HCT116 (cell line): ENCODE data around the gene PHACTR1. TPM values are rescaled to one million over a fixed set of nuclear protein-coding genes. Genes with fewer than 3 reads are reported as not detected.

Source experiments
- ATAC-seq: fragments of 200-7000 bp; cut with Tn5 transposase; 2 replicates; pipeline ENCODE4 v1.9.1; 2020; ENCODE audit warnings: mild to moderate bottlenecking, moderate library complexity
- BruUV-seq: library from RNA; stranded (reverse); fragments of 400-500 nt; replicated peaks from 2 replicates; lab custom pipeline; 2021; lab: Mats Ljungman, UMichigan
- CTCF ChIA-PET: fragments of 300-600 bp; sonication (Branson Sonifier 250); formaldehyde crosslinking; loops from one replicate; lab custom pipeline; 2021; ENCODE audit warnings: antibody characterized with exemption; lab: Charles Lee
- POLR2A ChIA-PET: fragments of 300-600, 350-600 bp; sonication (Branson Sonifier 250); formaldehyde crosslinking; loops from one replicate; lab custom pipeline; 2021; ENCODE audit warnings: antibody characterized with exemption; lab: Charles Lee
- RAD21 ChIA-PET, 2 experiments: fragments of 300-600 bp; sonication (Branson Sonifier 250); formaldehyde crosslinking; loops; one replicate each; lab custom pipeline; 2023; ENCODE audit warnings: low total read pairs in 2 of 2; ENCODE audit not compliant: uncharacterized antibody in 2 of 2, unreplicated experiment in 2 of 2, low non-redundant PET in 1 of 2; lab: Charles Lee
- DNase-seq: peaks from one replicate; pipeline ENCODE4 v3.0.0-alpha.2; 2010; ENCODE audit warnings: low read depth, low spot score
- H2AFZ ChIP-seq: fragments of 200-600 bp; shearing (Covaris generic), sonication (generic); 2 replicates; pipeline ENCODE4 v1.6.1; 2017; ENCODE audit warnings: low read depth, mixed run types, mixed read lengths, antibody characterized with exemption, low read length; ENCODE audit not compliant: poor library complexity, severe bottlenecking
- H3K27ac ChIP-seq: 2 replicates; pipeline ENCODE4 v1.5.1; 2012; ENCODE audit warnings: low read depth, low read length
- H3K27me3 ChIP-seq: fragments of 200-600 bp; sonication (generic); 2 replicates; pipeline ENCODE4 v1.6.1; 2016; ENCODE audit warnings: mixed run types, low read length, mixed read lengths; ENCODE audit not compliant: insufficient read depth
- H3K36me3 ChIP-seq, 2 experiments: fragments of 200-500 bp in 1 of 2; fragments of 200-600 bp in 1 of 2; sonication (Bioruptor generic) in 1 of 2; sonication (generic) in 1 of 2; 2 replicates each; pipeline versions ENCODE4 v1.5.1 to v1.6.1; 2014 to 2016; ENCODE audit warnings: low read length in 2 of 2, inconsistent platforms in 1 of 2, mixed read lengths in 1 of 2, mixed run types in 1 of 2; ENCODE audit not compliant: insufficient read depth in 2 of 2, control insufficient read depth in 1 of 2
- H3K4me1 ChIP-seq, 2 experiments: fragments of 200-600 bp in 1 of 2; sonication (generic) in 1 of 2; 2 replicates each; pipeline versions ENCODE4 v1.5.1 to v1.6.1; 2012 to 2017; ENCODE audit warnings: low read length in 2 of 2, inconsistent platforms in 1 of 2, mild to moderate bottlenecking in 1 of 2, mixed read lengths in 1 of 2, mixed run types in 1 of 2, moderate library complexity in 1 of 2; ENCODE audit not compliant: insufficient read depth in 2 of 2, control insufficient read depth in 1 of 2
- H3K4me2 ChIP-seq: fragments of 200-600 bp; sonication (generic); 2 replicates; pipeline ENCODE4 v1.6.1; 2017; ENCODE audit warnings: mixed run types, low read length, mixed read lengths
- H3K4me3 ChIP-seq, 2 experiments: fragments of 200-600 bp in 1 of 2; sonication (generic) in 1 of 2; replicated peaks in 1 of 2; 2 replicates each; pipeline ENCODE4 v1.5.1; 2011 to 2016; ENCODE audit warnings: low read length in 2 of 2, control low read depth in 1 of 2, low read depth in 1 of 2, mild to moderate bottlenecking in 1 of 2, mixed read lengths in 1 of 2, mixed run types in 1 of 2
- H3K79me2 ChIP-seq: fragments of 200-600 bp; sonication (generic); 2 replicates; pipeline ENCODE4 v1.6.1; 2017; ENCODE audit warnings: mild to moderate bottlenecking, mixed run types, low read length, moderate library complexity, mixed read lengths; ENCODE audit not compliant: insufficient read depth
- H3K9ac ChIP-seq: fragments of 200-600 bp; sonication (generic); 2 replicates; pipeline ENCODE4 v1.6.1; 2016; ENCODE audit warnings: low read length, mixed read lengths
- H3K9me2 ChIP-seq: fragments of 200-600 bp; sonication (generic), shearing (Covaris generic); 2 replicates; pipeline ENCODE4 v1.6.1; 2017; ENCODE audit warnings: mixed run types, mild to moderate bottlenecking, moderate library complexity; ENCODE audit not compliant: insufficient read depth
- H3K9me3 ChIP-seq, 2 experiments: fragments of 200-500 bp in 1 of 2; fragments of 200-600 bp in 1 of 2; sonication (Bioruptor generic) in 1 of 2; sonication (generic) in 1 of 2; 2 replicates each; pipeline ENCODE4 v1.6.1; 2014 to 2017; ENCODE audit warnings: low read length in 2 of 2, mixed read lengths in 2 of 2, inconsistent platforms in 1 of 2, low read depth in 1 of 2, mild to moderate bottlenecking in 1 of 2, mixed run types in 1 of 2, moderate library complexity in 1 of 2; ENCODE audit not compliant: control insufficient read depth in 1 of 2, insufficient read depth in 1 of 2
- H4K20me1 ChIP-seq: fragments of 200-600 bp; sonication (generic), shearing (Covaris generic); 2 replicates; pipeline ENCODE4 v1.6.1; 2017; ENCODE audit warnings: mixed run types, mild to moderate bottlenecking, moderate library complexity; ENCODE audit not compliant: insufficient read depth
- CEBPB ChIP-seq: IDR thresholded peaks from 2 replicates; pipeline ENCODE4 v1.6.1; 2012; ENCODE audit warnings: low read depth
- EGR1 ChIP-seq: IDR thresholded peaks from 2 replicates; pipeline ENCODE4 v1.6.1; 2012; ENCODE audit warnings: low read depth
- ELF1 ChIP-seq: IDR thresholded peaks from 2 replicates; pipeline ENCODE4 v1.6.1; 2012; ENCODE audit warnings: low read depth, borderline replicate concordance
- EZH2 ChIP-seq: fragments of 200-600 bp; sonication (generic); IDR thresholded peaks from 2 replicates; pipeline ENCODE4 v1.6.1; 2017; ENCODE audit warnings: antibody characterized with exemption, mixed run types
- FOSL1 ChIP-seq: IDR thresholded peaks from 2 replicates; pipeline ENCODE4 v1.6.1; 2012; ENCODE audit warnings: low read depth
- JUND ChIP-seq: IDR thresholded peaks from 2 replicates; pipeline ENCODE4 v1.6.1; 2012
- POLR2A ChIP-seq: IDR thresholded peaks from 2 replicates; pipeline ENCODE4 v1.7.0; 2011; ENCODE audit warnings: borderline replicate concordance; ENCODE audit not compliant: insufficient read depth, insufficient read length; ENCODE audit errors: extremely low read depth
- POLR2AphosphoS5 ChIP-seq: IDR thresholded peaks from 2 replicates; pipeline ENCODE4 v1.6.1; 2011; ENCODE audit warnings: mild to moderate bottlenecking, low read depth, low read length, moderate library complexity
- RAD21 ChIP-seq: IDR thresholded peaks from 2 replicates; pipeline ENCODE4 v1.6.1; 2012; ENCODE audit warnings: low read depth, mild to moderate bottlenecking
- SIN3A ChIP-seq: IDR thresholded peaks from 2 replicates; pipeline ENCODE4 v1.6.1; 2012; ENCODE audit warnings: low read depth
- SP1 ChIP-seq: IDR thresholded peaks from 2 replicates; pipeline ENCODE4 v1.6.1; 2012; ENCODE audit warnings: low read depth
- SRF ChIP-seq: IDR thresholded peaks from 2 replicates; pipeline ENCODE4 v1.6.1; 2012; ENCODE audit warnings: low read depth
- YY1 ChIP-seq: IDR thresholded peaks from 2 replicates; pipeline ENCODE4 v1.6.1; 2011; ENCODE audit warnings: low read length, low read depth, moderate library complexity, mild to moderate bottlenecking; ENCODE audit not compliant: insufficient replicate concordance; ENCODE audit errors: extremely low read depth
- intact Hi-C: fragments of 100-400 bp; cut with micrococcal nuclease; formaldehyde crosslinking; loops from 2 replicates; pipeline ENCODE4 v1.10.0; 2022
- total RNA-seq: library from RNA; stranded (reverse); gene quantifications from one replicate; pipeline ENCODE4 v1.2.1, GENCODE V29; 2021; ENCODE audit not compliant: unreplicated experiment
- TF ChIP-seq, protein P1 (sequence below): IDR thresholded peaks from 2 replicates; pipeline ENCODE4 v1.6.1; 2012
- TF ChIP-seq, protein P2 (sequence below): IDR thresholded peaks from 2 replicates; pipeline ENCODE4 v1.6.1; 2012
- TF ChIP-seq, protein P3 (sequence below): IDR thresholded peaks from 2 replicates; pipeline ENCODE4 v1.6.1; 2011; ENCODE audit warnings: mild to moderate bottlenecking, low read length, moderate library complexity; ENCODE audit not compliant: insufficient replicate concordance; ENCODE audit errors: extremely low read depth
- TF ChIP-seq, protein P4 (sequence below): IDR thresholded peaks from 2 replicates; pipeline ENCODE4 v1.6.1; 2012; ENCODE audit warnings: low read depth

PHACTR1 gene
- total RNA-seq, 1 experiment from 2014 or later = 0.17 TPM

DNA sequence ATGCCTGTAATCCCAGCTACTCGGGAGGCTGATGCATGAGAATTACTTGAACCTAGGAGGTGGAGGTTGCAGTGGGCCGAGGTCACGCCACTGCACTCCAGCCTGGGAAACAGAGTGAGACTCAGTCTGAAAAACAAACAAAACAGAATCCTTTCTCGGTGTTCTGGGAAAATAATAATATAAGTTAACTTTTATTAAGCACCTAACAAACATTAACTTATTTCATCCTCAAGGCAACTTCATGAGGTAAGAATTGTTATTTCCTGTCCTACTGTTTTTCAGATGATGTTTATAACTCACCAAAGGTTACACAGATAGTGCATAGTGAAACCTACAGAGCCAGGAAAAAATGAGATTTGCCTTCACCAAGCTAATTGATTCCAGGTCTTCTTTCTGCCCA is 221.4 kb downstream of the PHACTR1 start:
- intact Hi-C loops = no loop called here
- POLR2A ChIA-PET = no interaction called here
- Histone ChIP-seq H3K9ac (no peak overlapping the region), H3K9me3 (no peaks in the 10 kb centered on the region), H3K4me3 (no peak overlapping the region), H3K4me1 (no peaks in the 10 kb centered on the region), H3K4me2 (no peak overlapping the region), H3K9me2 (no peaks in the 10 kb centered on the region), H3K36me3 (no peaks in the 10 kb centered on the region), H4K20me1 (no peaks in the 10 kb centered on the region), H3K79me2 (no peaks in the 10 kb centered on the region), H2AFZ (no peak overlapping the region), H3K27me3 (peaks cover 55% of the 10 kb centered on the region), H3K27ac (no peak overlapping the region)
- RAD21 ChIA-PET = no interaction called here
- BruUV-seq = no TSS peak
- TF ChIP-seq SIN3A (no peak), FOSL1 (no peak), POLR2AphosphoS5 (no peak), RAD21 (no peak), ELF1 (no peak), POLR2A (no peak)
- TF ChIP-seq, protein P1, sequence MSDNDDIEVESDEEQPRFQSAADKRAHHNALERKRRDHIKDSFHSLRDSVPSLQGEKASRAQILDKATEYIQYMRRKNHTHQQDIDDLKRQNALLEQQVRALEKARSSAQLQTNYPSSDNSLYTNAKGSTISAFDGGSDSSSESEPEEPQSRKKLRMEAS = no peak
- DNase-seq = no peak
- CTCF ChIA-PET = no interaction called here
- ATAC-seq = no peak

DNA sequence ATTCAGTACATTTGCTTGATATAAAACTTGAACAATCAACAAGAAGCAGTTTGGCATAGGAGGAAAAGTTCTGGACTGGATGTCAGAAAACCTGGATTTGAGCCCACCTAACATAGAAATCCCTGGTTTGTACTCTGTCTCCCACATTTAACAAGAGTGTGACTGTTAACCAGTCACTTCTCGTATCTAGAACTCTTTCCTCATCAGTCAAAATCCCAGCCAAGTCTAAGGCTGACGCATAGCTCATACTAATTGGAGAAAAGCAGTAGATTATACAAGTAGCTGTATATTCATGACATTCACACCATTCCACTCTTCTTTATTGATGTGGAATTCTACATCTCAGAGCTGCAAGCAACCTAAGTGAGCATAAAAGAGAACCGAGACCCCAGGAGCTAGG is 222.7 kb downstream of the PHACTR1 start:
- H3K9me2 ChIP-seq = no peaks in the 10 kb centered on the region
- H3K9ac ChIP-seq = no peak overlapping the region
- peaks cover 49% of the 10 kb centered on the region for H3K27me3 ChIP-seq
- no peaks in the 10 kb centered on the region for H3K4me1 ChIP-seq
- no peak for DNase-seq
- H3K4me3 ChIP-seq = no peak overlapping the region
- intact Hi-C loops = no loop called here
- RAD21 ChIA-PET = no interaction called here
- no peak overlapping the region for H2AFZ ChIP-seq
- no TSS peak for BruUV-seq
- CTCF ChIA-PET = no interaction called here
- no peaks in the 10 kb centered on the region for H3K79me2 ChIP-seq
- no peaks in the 10 kb centered on the region for H4K20me1 ChIP-seq
- TF ChIP-seq, protein P2, sequence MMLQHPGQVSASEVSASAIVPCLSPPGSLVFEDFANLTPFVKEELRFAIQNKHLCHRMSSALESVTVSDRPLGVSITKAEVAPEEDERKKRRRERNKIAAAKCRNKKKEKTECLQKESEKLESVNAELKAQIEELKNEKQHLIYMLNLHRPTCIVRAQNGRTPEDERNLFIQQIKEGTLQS = no peak
- TF ChIP-seq, protein P3, sequence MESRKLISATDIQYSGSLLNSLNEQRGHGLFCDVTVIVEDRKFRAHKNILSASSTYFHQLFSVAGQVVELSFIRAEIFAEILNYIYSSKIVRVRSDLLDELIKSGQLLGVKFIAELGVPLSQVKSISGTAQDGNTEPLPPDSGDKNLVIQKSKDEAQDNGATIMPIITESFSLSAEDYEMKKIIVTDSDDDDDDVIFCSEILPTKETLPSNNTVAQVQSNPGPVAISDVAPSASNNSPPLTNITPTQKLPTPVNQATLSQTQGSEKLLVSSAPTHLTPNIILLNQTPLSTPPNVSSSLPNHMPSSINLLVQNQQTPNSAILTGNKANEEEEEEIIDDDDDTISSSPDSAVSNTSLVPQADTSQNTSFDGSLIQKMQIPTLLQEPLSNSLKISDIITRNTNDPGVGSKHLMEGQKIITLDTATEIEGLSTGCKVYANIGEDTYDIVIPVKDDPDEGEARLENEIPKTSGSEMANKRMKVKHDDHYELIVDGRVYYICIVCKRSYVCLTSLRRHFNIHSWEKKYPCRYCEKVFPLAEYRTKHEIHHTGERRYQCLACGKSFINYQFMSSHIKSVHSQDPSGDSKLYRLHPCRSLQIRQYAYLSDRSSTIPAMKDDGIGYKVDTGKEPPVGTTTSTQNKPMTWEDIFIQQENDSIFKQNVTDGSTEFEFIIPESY = no peak
- TF ChIP-seq YY1 (no peak), JUND (no peak), FOSL1 (no peak), SRF (no peak), ELF1 (no peak), EZH2 (no peak), SIN3A (no peak), CEBPB (no peak), SP1 (no peak), EGR1 (no peak)
- TF ChIP-seq, protein P4, sequence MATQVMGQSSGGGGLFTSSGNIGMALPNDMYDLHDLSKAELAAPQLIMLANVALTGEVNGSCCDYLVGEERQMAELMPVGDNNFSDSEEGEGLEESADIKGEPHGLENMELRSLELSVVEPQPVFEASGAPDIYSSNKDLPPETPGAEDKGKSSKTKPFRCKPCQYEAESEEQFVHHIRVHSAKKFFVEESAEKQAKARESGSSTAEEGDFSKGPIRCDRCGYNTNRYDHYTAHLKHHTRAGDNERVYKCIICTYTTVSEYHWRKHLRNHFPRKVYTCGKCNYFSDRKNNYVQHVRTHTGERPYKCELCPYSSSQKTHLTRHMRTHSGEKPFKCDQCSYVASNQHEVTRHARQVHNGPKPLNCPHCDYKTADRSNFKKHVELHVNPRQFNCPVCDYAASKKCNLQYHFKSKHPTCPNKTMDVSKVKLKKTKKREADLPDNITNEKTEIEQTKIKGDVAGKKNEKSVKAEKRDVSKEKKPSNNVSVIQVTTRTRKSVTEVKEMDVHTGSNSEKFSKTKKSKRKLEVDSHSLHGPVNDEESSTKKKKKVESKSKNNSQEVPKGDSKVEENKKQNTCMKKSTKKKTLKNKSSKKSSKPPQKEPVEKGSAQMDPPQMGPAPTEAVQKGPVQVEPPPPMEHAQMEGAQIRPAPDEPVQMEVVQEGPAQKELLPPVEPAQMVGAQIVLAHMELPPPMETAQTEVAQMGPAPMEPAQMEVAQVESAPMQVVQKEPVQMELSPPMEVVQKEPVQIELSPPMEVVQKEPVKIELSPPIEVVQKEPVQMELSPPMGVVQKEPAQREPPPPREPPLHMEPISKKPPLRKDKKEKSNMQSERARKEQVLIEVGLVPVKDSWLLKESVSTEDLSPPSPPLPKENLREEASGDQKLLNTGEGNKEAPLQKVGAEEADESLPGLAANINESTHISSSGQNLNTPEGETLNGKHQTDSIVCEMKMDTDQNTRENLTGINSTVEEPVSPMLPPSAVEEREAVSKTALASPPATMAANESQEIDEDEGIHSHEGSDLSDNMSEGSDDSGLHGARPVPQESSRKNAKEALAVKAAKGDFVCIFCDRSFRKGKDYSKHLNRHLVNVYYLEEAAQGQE = no peak
- POLR2A ChIA-PET = no interaction called here
- H3K27ac ChIP-seq = no peak overlapping the region
- H3K9me3 ChIP-seq = no peaks in the 10 kb centered on the region
- H3K4me2 ChIP-seq = no peak overlapping the region
- H3K36me3 ChIP-seq = no peaks in the 10 kb centered on the region
- no peak for ATAC-seq
